Chondrocyte (in vitro differentiated cells): ENCODE measurements around the gene ACOX2. TPM values are rescaled to one million over a fixed set of nuclear protein-coding genes. Genes with fewer than 3 reads are reported as not detected.

Experiments
- DNase-seq: peaks from one replicate; pipeline ENCODE4 v3.0.0; 2021; ENCODE audit warnings: mixed read lengths, low spot score
- H3K27ac Mint-ChIP-seq: one replicate; pipeline ENCODE4 v1.8.0; 2021; ENCODE audit warnings: mild to moderate bottlenecking, moderate library complexity, mixed read lengths; ENCODE audit not compliant: unreplicated experiment
- H3K27me3 Mint-ChIP-seq: 2 replicates; pipeline ENCODE4 v1.8.0; 2021; ENCODE audit warnings: low read depth, mixed read lengths
- H3K36me3 Mint-ChIP-seq: 2 replicates; pipeline ENCODE4 v1.8.0; 2021; ENCODE audit warnings: low read depth, mixed read lengths
- H3K4me1 Mint-ChIP-seq: 2 replicates; pipeline ENCODE4 v1.8.0; 2021; ENCODE audit warnings: low read depth, mild to moderate bottlenecking, mixed read lengths
- H3K4me3 Mint-ChIP-seq: one replicate; pipeline ENCODE4 v1.8.0; 2021; ENCODE audit warnings: mild to moderate bottlenecking, moderate library complexity, mixed read lengths; ENCODE audit not compliant: unreplicated experiment
- H3K9me3 Mint-ChIP-seq: 2 replicates; pipeline ENCODE4 v1.8.0; 2021; ENCODE audit warnings: low read depth, mixed read lengths
- total RNA-seq: library from RNA; stranded (reverse); gene quantifications from 3 replicates; pipeline ENCODE4 v1.2.1, GENCODE V29; 2021
- TF ChIP-seq, protein P1 (sequence below): fragments of 200-600 bp; sonication (generic); IDR thresholded peaks from 2 replicates; pipeline ENCODE4 v1.5.0; 2021; ENCODE audit warnings: antibody characterized with exemption, mild to moderate bottlenecking, moderate library complexity

Gene ACOX2
- total RNA-seq, 1 donor from 2014 or later, result 0.57 TPM

DNA sequence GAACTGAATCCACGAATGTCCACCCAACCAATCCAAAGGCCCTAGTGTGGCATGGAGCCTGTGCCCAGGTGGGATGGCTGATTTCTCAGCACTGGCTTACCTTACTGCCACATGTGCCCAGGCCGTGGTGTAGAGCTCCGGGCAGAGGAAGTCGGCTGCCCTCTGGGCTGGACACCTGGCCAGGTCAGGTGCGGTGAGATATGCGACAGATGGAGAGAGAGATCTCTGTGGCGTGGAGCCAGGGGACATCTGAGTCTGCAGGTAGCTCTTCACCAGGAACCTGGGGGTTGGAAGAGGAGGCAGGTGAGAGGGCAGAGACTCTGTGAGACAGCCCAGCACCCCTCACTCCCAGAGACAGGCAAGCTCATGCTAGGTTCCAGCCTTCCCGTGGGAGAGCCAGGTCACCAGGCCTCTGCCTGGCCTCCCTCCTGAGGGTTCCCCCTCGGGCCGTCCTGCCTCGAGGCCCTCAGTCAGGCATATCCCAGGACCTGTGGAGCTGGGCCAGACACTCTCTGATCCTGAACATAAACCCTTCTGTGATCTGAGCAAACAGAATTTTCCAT is 12.6 kb downstream of the ACOX2 start:
- Mint-ChIP-seq H3K4me3 (no peak overlapping the region), H3K36me3 (peaks cover 2% of the 10 kb centered on the region), H3K27me3 (no peaks in the 10 kb centered on the region), H3K9me3 (no peaks in the 10 kb centered on the region), H3K27ac (no peak overlapping the region), H3K4me1 (peaks cover 26% of the 10 kb centered on the region)
- no peak for DNase-seq
- TF ChIP-seq, protein P1, sequence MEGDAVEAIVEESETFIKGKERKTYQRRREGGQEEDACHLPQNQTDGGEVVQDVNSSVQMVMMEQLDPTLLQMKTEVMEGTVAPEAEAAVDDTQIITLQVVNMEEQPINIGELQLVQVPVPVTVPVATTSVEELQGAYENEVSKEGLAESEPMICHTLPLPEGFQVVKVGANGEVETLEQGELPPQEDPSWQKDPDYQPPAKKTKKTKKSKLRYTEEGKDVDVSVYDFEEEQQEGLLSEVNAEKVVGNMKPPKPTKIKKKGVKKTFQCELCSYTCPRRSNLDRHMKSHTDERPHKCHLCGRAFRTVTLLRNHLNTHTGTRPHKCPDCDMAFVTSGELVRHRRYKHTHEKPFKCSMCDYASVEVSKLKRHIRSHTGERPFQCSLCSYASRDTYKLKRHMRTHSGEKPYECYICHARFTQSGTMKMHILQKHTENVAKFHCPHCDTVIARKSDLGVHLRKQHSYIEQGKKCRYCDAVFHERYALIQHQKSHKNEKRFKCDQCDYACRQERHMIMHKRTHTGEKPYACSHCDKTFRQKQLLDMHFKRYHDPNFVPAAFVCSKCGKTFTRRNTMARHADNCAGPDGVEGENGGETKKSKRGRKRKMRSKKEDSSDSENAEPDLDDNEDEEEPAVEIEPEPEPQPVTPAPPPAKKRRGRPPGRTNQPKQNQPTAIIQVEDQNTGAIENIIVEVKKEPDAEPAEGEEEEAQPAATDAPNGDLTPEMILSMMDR, result no peak

DNA sequence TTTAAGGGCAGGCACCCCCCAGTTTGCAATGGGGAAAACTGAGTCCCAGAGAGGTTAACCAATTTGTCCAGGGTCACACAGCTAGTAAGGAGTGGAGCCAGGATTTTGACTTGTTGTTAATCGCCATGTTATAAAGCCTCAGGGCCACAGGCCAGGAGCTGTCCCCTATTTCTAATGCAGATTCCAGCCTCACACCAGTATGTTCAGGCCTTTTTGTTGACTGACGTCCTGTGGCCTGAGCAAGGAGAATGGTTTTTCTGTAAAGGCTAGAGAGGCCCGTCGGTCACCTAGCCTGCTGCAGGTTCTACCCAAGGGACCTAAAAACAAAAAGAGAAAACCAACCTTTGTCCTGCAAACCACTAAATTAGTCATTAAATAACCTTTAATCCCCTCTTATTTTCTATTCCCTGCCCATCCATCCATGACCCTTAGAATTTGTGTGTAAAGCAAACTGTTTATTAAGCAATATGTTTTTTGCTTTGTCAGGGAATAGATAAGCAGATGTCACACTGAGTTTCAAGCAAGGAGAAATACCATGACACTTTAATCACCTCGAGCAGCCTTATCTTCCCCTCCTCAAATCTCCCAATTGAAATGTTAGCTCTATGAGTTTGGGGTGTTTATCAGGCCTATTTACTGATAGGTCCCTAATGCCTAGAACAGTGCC is 14.1 kb downstream of the ACOX2 start:
- no peak for DNase-seq
- Mint-ChIP-seq H3K4me1 (peaks cover 17% of the 10 kb centered on the region), H3K9me3 (no peaks in the 10 kb centered on the region), H3K36me3 (peaks cover 2% of the 10 kb centered on the region), H3K27ac (no peak overlapping the region), H3K27me3 (no peaks in the 10 kb centered on the region), H3K4me3 (no peak overlapping the region)
- TF ChIP-seq, protein P1, result no peak

DNA sequence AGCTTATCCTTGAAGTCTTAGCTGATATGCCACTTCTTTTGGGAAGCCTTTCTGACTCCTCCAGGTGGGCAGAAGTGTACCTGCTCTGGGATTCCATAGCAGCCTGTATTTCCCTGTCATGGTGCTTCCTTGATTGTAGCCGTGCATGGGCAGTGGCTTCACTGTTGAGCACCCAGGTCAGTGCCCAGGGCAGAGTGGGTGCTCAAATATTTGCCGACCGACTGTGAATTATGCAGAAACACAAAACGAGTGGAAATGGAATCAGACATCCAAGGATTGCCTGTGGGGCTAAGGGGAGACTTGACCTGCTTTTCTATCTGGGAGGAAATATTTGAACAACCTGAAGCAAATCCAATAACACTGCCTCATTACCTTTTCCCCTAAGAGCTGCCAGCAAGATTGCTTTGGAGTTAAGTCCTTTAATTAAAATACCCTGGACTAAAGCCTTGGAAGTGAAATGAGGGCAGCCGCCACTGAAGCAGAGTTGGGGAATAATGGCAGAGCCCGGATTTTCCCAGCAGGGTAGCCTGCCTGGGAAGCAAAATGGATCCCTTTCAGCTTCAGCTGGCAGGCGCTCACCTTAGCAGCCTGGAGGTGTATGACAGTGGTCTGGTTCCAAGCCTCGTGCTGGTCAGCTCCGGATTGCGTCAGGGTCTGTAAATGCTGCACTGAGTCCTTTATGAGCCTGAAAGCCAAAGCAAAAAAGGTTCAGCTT is 14.9 kb downstream of the ACOX2 start:
- TF ChIP-seq, protein P1, result no peak
- Mint-ChIP-seq H3K4me1 (peaks cover 17% of the 10 kb centered on the region), H3K27me3 (no peaks in the 10 kb centered on the region), H3K27ac (no peak overlapping the region), H3K9me3 (no peaks in the 10 kb centered on the region), H3K36me3 (peaks cover 2% of the 10 kb centered on the region), H3K4me3 (no peak overlapping the region)
- DNase-seq, result no peak

DNA sequence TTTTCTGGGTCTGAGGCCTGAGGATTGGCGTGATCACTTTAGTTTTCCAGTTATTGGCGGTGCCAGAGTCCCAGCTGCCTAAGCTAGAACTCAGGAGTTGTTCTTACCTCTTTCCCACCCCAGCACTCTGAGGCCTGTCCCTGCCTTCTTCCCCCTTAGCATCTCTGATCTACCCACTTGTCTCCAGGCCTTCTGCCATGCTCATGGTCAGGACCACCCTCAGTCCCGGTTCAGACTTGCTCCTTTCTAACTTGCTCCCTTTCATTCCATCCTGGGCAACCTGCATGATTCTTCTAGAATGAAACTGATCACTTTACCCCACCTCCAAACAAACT is 15.7 kb downstream of the ACOX2 start:
- no peak for DNase-seq
- Mint-ChIP-seq H3K36me3 (no peaks in the 10 kb centered on the region), H3K4me1 (peaks cover 12% of the 10 kb centered on the region), H3K4me3 (no peak overlapping the region), H3K27ac (no peak overlapping the region), H3K27me3 (no peaks in the 10 kb centered on the region), H3K9me3 (no peaks in the 10 kb centered on the region)
- TF ChIP-seq, protein P1, result no peak

DNA sequence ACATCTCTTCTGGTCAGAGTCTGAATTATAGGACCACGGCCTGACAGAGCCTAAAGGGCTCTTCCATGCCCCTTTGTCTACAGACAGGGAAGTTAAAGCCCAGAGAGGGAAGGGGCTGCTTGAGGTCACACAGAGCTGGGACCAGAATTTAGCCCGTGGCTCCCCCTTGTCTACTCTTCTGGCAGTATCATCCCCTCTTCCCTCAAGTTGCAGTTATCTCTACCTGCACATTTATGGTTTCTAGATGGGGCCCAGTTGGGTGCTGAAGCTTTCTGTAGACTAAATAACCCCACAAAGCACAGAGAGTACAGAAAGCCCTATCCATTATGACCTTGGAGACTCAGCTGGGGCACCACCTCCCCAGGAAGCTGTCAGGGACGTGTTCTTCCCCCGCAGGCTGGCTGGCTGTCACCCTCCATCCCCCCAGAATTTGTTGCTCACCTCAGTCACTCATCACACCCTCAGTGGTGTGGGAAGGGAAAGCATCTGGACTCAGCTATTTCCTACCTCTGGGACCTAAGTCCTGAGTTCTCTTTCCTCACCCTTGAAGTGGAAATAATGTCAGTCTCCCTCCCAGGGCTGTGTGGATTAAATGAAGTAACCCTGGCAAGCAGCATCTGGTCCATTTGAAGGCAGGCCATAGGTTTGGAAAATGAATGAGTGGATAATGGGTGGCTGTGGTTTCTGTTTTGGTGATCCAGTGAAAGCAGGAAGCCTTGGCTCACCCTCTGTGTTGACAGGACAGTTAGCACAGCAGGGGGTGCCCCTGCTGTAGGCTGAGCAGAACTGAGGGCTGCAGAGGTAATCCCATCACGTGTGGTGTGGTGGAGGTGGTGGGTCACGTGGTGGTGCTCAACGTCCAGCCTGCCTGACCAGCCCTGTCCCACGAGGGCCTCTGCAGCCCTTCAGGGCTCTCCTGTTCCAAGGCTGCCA is 16.3 kb downstream of the ACOX2 start:
- Mint-ChIP-seq H3K9me3 (no peaks in the 10 kb centered on the region), H3K4me3 (no peak overlapping the region), H3K4me1 (peaks cover 9% of the 10 kb centered on the region), H3K36me3 (no peaks in the 10 kb centered on the region), H3K27ac (no peak overlapping the region), H3K27me3 (no peaks in the 10 kb centered on the region)
- TF ChIP-seq, protein P1, result no peak
- no peak for DNase-seq
